Thyroid gland (tissue), 4 donors: Measurements from ENCODE around the gene NCAPD2. TPM values are rescaled to one million over a fixed set of nuclear protein-coding genes. Genes with fewer than 3 reads are reported as not detected.

Source experiments
- DNase-seq, 2 donors: peaks; one replicate each; pipeline ENCODE4 v3.0.0-alpha.2; 2019
- H3K27ac ChIP-seq, 3 donors: fragments of 200-600 bp; sonication (generic); 1 replicate in 2 of 3; 2 replicates in 1 of 3; pipeline ENCODE4 v1.5.1; 2016 to 2019; ENCODE audit warnings: mild to moderate bottlenecking in 1 of 3, moderate library complexity in 1 of 3
- H3K27me3 ChIP-seq: fragments of 200-600 bp; sonication (generic); one replicate; pipeline ENCODE4 v1.5.1; 2019
- H3K36me3 ChIP-seq, 2 donors: fragments of 200-600 bp; sonication (generic); one replicate each; pipeline ENCODE4 v1.5.1; 2016 to 2019
- H3K4me1 ChIP-seq, 2 donors: fragments of 200-600 bp; sonication (generic); one replicate each; pipeline ENCODE4 v1.5.1; 2017 to 2019
- H3K4me3 ChIP-seq, 3 donors: fragments of 200-600 bp; sonication (generic); replicated peaks in 1 of 3; 1 replicate in 2 of 3; 2 replicates in 1 of 3; pipeline ENCODE4 v1.5.1; 2016; ENCODE audit warnings: mild to moderate bottlenecking in 1 of 3
- H3K9me3 ChIP-seq: fragments of 200-600 bp; sonication (generic); one replicate; pipeline ENCODE4 v1.5.1; 2017
- CTCF ChIP-seq, 6 experiments: fragments of 200-600 bp in 3 of 6; fragments of 450-650 bp in 3 of 6; sonication (generic) in 3 of 6; IDR thresholded peaks; one replicate each; pipeline ENCODE4 v1.5.1; 2016 to 2019; ENCODE audit warnings: antibody characterized with exemption in 6 of 6, mild to moderate bottlenecking in 2 of 6, inconsistent platforms in 1 of 6, moderate library complexity in 1 of 6
- POLR2A ChIP-seq, 2 donors: fragments of 450-650 bp; IDR thresholded peaks; one replicate each; pipeline ENCODE4 v1.6.1; 2017; ENCODE audit warnings: antibody characterized with exemption in 2 of 2, mild to moderate bottlenecking in 2 of 2, moderate library complexity in 1 of 2
- WGBS, 2 donors: methylation state at CpG; one replicate each; pipeline ENCODE4 v1.1.5; 2017; 5-methylcytosine and 5-hydroxymethylcytosine counted together
- intact Hi-C: fragments of 100-400 bp; cut with DNase I; formaldehyde crosslinking; loops from one replicate; pipeline ENCODE4 v1.15.1; 2023
- total RNA-seq, 4 donors: library from RNA; depleted of rRNA; stranded (reverse); fragments of >200 nt; gene quantifications; one replicate each; pipeline ENCODE4 v1.2.3, GENCODE V29; 2016

NCAPD2 gene
- total RNA-seq, 4 donors from 2014 or later, result 22.4 to 31.8 (median 28.6) TPM

- H3K4me1 ChIP-seq, result peaks cover 16 to 22% of the 10 kb centered on the region in 2 donors
- H3K27ac ChIP-seq, result no peak overlapping the region
- no peak for DNase-seq
- intact Hi-C loops, result no loop called here
- TF ChIP-seq POLR2A (IDR thresholded peaks at IDR 0.05) (no peak), CTCF (IDR thresholded peaks at IDR 0.05) (no peak)
- H3K27me3 ChIP-seq, result no peaks in the 10 kb centered on the region
- no peak overlapping the region for H3K4me3 ChIP-seq
- no peaks in the 10 kb centered on the region for H3K9me3 ChIP-seq
- 81 to 84% methylated on average over 13 of the region's 13 CpGs for WGBS, 2 donors
- H3K36me3 ChIP-seq, result peaks cover 11 to 13% of the 10 kb centered on the region in 2 donors
These were observed 48.5 kb downstream of the NCAPD2 start for GRCh38 chr12:6542209-6543009.

GRCh38 chr12:6546016-6546415 lies 52.1 kb downstream of the NCAPD2 start:
- H3K4me1 ChIP-seq, result peaks cover 4 to 10% of the 10 kb centered on the region in 2 donors

GRCh38 chr12:6547566-6547965 lies 53.7 kb downstream of the NCAPD2 start:
- intact Hi-C loops, result no loop called here
- Histone ChIP-seq H3K4me3 (no peak overlapping the region), H3K27ac (no peak overlapping the region), H3K27me3 (no peaks in the 10 kb centered on the region), H3K4me1 (peaks cover 11 to 19% of the 10 kb centered on the region in 2 donors), H3K9me3 (no peaks in the 10 kb centered on the region), H3K36me3 (peaks cover 0 to 6% of the 10 kb centered on the region in 2 donors)
- TF ChIP-seq CTCF (IDR thresholded peaks at IDR 0.05), result no peak
- TF ChIP-seq POLR2A (IDR thresholded peaks at IDR 0.05), result no peak
- 83 to 85% methylated on average over 1 of the region's 1 CpG for whole genome bisulfite sequencing, 2 donors
- no peak for DNase-seq

More at GRCh38 chr12:6546016-6546415, 52.1 kb downstream of the NCAPD2 start:
- Histone ChIP-seq H3K27me3 (no peaks in the 10 kb centered on the region), H3K36me3 (peaks cover 0 to 6% of the 10 kb centered on the region in 2 donors), H3K27ac (no peak overlapping the region), H3K9me3 (no peaks in the 10 kb centered on the region), H3K4me3 (no peak overlapping the region)
- no peak for TF ChIP-seq CTCF (IDR thresholded peaks at IDR 0.05)
- TF ChIP-seq POLR2A (IDR thresholded peaks at IDR 0.05), result no peak
- 90 to 95% methylated on average over 10 of the region's 10 CpGs for WGBS, 2 donors
- intact Hi-C loops, result no loop called here
- no peak for DNase-seq

- no peak overlapping the region for H3K4me3 ChIP-seq
- no peak for DNase-seq
- H3K36me3 ChIP-seq, result peaks cover 0 to 6% of the 10 kb centered on the region in 2 donors
- TF ChIP-seq POLR2A (IDR thresholded peaks at IDR 0.05) (no peak), CTCF (IDR thresholded peaks at IDR 0.05) (no peak)
- H3K4me1 ChIP-seq, result peaks cover 14 to 24% of the 10 kb centered on the region in 2 donors
- H3K27me3 ChIP-seq, result no peaks in the 10 kb centered on the region
- H3K9me3 ChIP-seq, result no peaks in the 10 kb centered on the region
- intact Hi-C loops, result no loop called here
- WGBS, 2 donors, result 78 to 83% methylated on average over 9 of the region's 9 CpGs
- no peak overlapping the region for H3K27ac ChIP-seq
These were observed 54.1 kb downstream of the NCAPD2 start for GRCh38 chr12:6547987-6548386.

- peaks cover 20 to 29% of the 10 kb centered on the region in 2 donors for H3K4me1 ChIP-seq
- no peaks in the 10 kb centered on the region for H3K9me3 ChIP-seq
- H3K36me3 ChIP-seq, result peaks cover 0 to 6% of the 10 kb centered on the region in 2 donors
- TF ChIP-seq POLR2A (IDR thresholded peaks at IDR 0.05), result no peak
- no peak for TF ChIP-seq CTCF (IDR thresholded peaks at IDR 0.05)
- H3K4me3 ChIP-seq, result no peak overlapping the region
- no peak for DNase-seq
- intact Hi-C loops, result no loop called here
- no peaks in the 10 kb centered on the region for H3K27me3 ChIP-seq
- peak overlapping the region in 1 of 3 donors; percentile 17 for H3K27ac ChIP-seq
- 86 to 95% methylated on average over 13 to 16 of the region's 26 CpGs for WGBS, 2 donors
These were observed 54.7 kb downstream of the NCAPD2 start for GRCh38 chr12:6548556-6548955.
